Liver (tissue), 9 donors: ENCODE data around the gene SYNPR. TPM values are rescaled to one million over a fixed set of nuclear protein-coding genes. Genes with fewer than 3 reads are reported as not detected.

Experiments used
- DNase-seq: peaks from one replicate; pipeline ENCODE4 v3.0.0-alpha.2; 2017; ENCODE audit warnings: low spot score
- H3K27ac ChIP-seq, 2 donors: one replicate each; pipeline ENCODE4 v1.7.0; 2013; ENCODE audit warnings: inconsistent platforms in 2 of 2, low read length in 2 of 2, control low read depth in 1 of 2, low read depth in 1 of 2, mild to moderate bottlenecking in 1 of 2
- H3K27me3 ChIP-seq, 4 donors: one replicate each; pipeline versions ENCODE4 v1.6.1 to v1.7.0; 2013; ENCODE audit warnings: low read length in 3 of 4, inconsistent platforms in 1 of 4, mild to moderate bottlenecking in 1 of 4, moderate library complexity in 1 of 4; ENCODE audit not compliant: control insufficient read depth in 4 of 4, insufficient read depth in 4 of 4
- H3K36me3 ChIP-seq, 4 donors: one replicate each; pipeline versions ENCODE4 v1.6.1 to v1.7.0; 2013; ENCODE audit warnings: low read length in 3 of 4, mild to moderate bottlenecking in 3 of 4, low read depth in 1 of 4, moderate library complexity in 1 of 4; ENCODE audit not compliant: control insufficient read depth in 4 of 4, insufficient read depth in 3 of 4
- H3K4me1 ChIP-seq, 4 donors: one replicate each; pipeline versions ENCODE4 v1.6.1 to v1.7.0; 2013; ENCODE audit warnings: low read length in 3 of 4, mild to moderate bottlenecking in 3 of 4, moderate library complexity in 1 of 4; ENCODE audit not compliant: control insufficient read depth in 4 of 4, insufficient read depth in 4 of 4
- H3K4me3 ChIP-seq, 3 donors: one replicate each; pipeline versions ENCODE4 v1.6.1 to v1.7.0; 2013; ENCODE audit warnings: low read length in 3 of 3, control low read depth in 1 of 3, low read depth in 1 of 3, mild to moderate bottlenecking in 1 of 3
- H3K9ac ChIP-seq, 2 donors: one replicate each; pipeline ENCODE4 v1.7.0; 2013; ENCODE audit warnings: low read length in 2 of 2, mild to moderate bottlenecking in 2 of 2, moderate library complexity in 2 of 2, control low read depth in 1 of 2, low read depth in 1 of 2
- H3K9me3 ChIP-seq, 4 donors: one replicate each; pipeline versions ENCODE4 v1.6.1 to v1.7.0; 2013; ENCODE audit warnings: low read length in 3 of 4; ENCODE audit not compliant: control insufficient read depth in 4 of 4
- EGR1 ChIP-seq, 2 donors: IDR thresholded peaks; 2 replicates each; pipeline ENCODE4 v1.6.1; 2016 to 2018; ENCODE audit warnings: antibody characterized with exemption in 2 of 2, low read depth in 2 of 2
- FOXA1 ChIP-seq: IDR thresholded peaks from 2 replicates; pipeline ENCODE4 v1.6.1; 2016; ENCODE audit warnings: antibody characterized with exemption
- FOXA2 ChIP-seq: IDR thresholded peaks from 2 replicates; pipeline ENCODE4 v1.6.1; 2016; ENCODE audit warnings: antibody characterized with exemption
- GABPA ChIP-seq, 2 donors: IDR thresholded peaks in 1 of 2; conservative IDR thresholded peaks in 1 of 2; 2 replicates each; pipeline ENCODE4 v1.6.1; 2016; ENCODE audit warnings: antibody characterized with exemption in 2 of 2, mild to moderate bottlenecking in 1 of 2, moderate library complexity in 1 of 2
- HNF4A ChIP-seq, 2 donors: conservative IDR thresholded peaks; 2 replicates each; pipeline ENCODE4 v1.6.1; 2016; ENCODE audit warnings: antibody characterized with exemption in 2 of 2, mild to moderate bottlenecking in 2 of 2
- HNF4G ChIP-seq: IDR thresholded peaks from 2 replicates; pipeline ENCODE4 v1.6.1; 2016; ENCODE audit warnings: antibody characterized with exemption
- JUND ChIP-seq, 2 donors: IDR thresholded peaks; 2 replicates each; pipeline ENCODE4 v1.6.1; 2016; ENCODE audit warnings: antibody characterized with exemption in 2 of 2
- NR2F2 ChIP-seq: IDR thresholded peaks from 2 replicates; pipeline ENCODE4 v1.6.1; 2016; ENCODE audit warnings: antibody characterized with exemption
- RAD21 ChIP-seq, 2 donors: IDR thresholded peaks; 2 replicates each; pipeline ENCODE4 v1.6.1; 2016; ENCODE audit warnings: antibody characterized with exemption in 2 of 2, mild to moderate bottlenecking in 2 of 2
- RXRA ChIP-seq, 2 donors: IDR thresholded peaks; 2 replicates each; pipeline ENCODE4 v1.6.1; 2017 to 2018; ENCODE audit warnings: antibody characterized with exemption in 2 of 2, mild to moderate bottlenecking in 1 of 2
- SP1 ChIP-seq: IDR thresholded peaks from 2 replicates; pipeline ENCODE4 v1.6.1; 2018; ENCODE audit warnings: antibody characterized with exemption, mild to moderate bottlenecking
- TAF1 ChIP-seq: conservative IDR thresholded peaks from 2 replicates; pipeline ENCODE4 v1.6.1; 2016; ENCODE audit warnings: antibody characterized with exemption, mild to moderate bottlenecking
- YY1 ChIP-seq: IDR thresholded peaks from 2 replicates; pipeline ENCODE4 v1.6.1; 2016; ENCODE audit warnings: antibody characterized with exemption, mild to moderate bottlenecking
- WGBS: extraction: QIAGEN DNeasy Blood & Tissue Kit; methylation state at CpG from one replicate; pipeline ENCODE4 v1.1.7; 2013; 5-methylcytosine and 5-hydroxymethylcytosine counted together
- polyA plus RNA-seq, 2 donors: library from polyadenylated mRNA; stranded (reverse) in 1 of 2; unstranded in 1 of 2; fragments of 200-250 nt in 1 of 2; fragments of >200 nt in 1 of 2; fragmentation: Nextera tagmentation in 1 of 2; extraction: Ambion mirVana in 1 of 2; gene quantifications; one replicate each; pipeline versions ENCODE4 v1.2.1 to v1.2.3, GENCODE V29; 2013 to 2015
- total RNA-seq, 2 donors: library from RNA; depleted of rRNA; stranded (reverse); fragments of >200 nt; gene quantifications; one replicate each; pipeline ENCODE4 v1.2.3, GENCODE V29; 2014
- TF ChIP-seq, protein P1 (sequence below): fragments of 150-350 bp; IDR thresholded peaks from 2 replicates; pipeline ENCODE4 v1.5.1; 2017; ENCODE audit warnings: improper control_type of control experiment, low read depth, low read length; ENCODE audit not compliant: missing input control
- TF ChIP-seq, protein P2 (sequence below): IDR thresholded peaks from 2 replicates; pipeline ENCODE4 v1.6.1; 2016; ENCODE audit warnings: antibody characterized with exemption
- TF ChIP-seq, protein P3 (sequence below): IDR thresholded peaks from 2 replicates; pipeline ENCODE4 v1.6.1; 2016; ENCODE audit warnings: antibody characterized with exemption
- TF ChIP-seq, protein P4 (sequence below): IDR thresholded peaks from 2 replicates; pipeline ENCODE4 v1.6.1; 2016; ENCODE audit warnings: antibody characterized with exemption, mild to moderate bottlenecking
- TF ChIP-seq, protein P5 (sequence below): IDR thresholded peaks from 2 replicates; pipeline ENCODE4 v1.6.1; 2016; ENCODE audit warnings: antibody characterized with exemption
- donor health status: healthy.
- donor health status: healthy.
- donor health status: healthy.
- donor health status: healthy.
- donor health status: healthy.

Gene SYNPR
- total and polyA plus RNA-seq, 4 donors = not detected

DNA sequence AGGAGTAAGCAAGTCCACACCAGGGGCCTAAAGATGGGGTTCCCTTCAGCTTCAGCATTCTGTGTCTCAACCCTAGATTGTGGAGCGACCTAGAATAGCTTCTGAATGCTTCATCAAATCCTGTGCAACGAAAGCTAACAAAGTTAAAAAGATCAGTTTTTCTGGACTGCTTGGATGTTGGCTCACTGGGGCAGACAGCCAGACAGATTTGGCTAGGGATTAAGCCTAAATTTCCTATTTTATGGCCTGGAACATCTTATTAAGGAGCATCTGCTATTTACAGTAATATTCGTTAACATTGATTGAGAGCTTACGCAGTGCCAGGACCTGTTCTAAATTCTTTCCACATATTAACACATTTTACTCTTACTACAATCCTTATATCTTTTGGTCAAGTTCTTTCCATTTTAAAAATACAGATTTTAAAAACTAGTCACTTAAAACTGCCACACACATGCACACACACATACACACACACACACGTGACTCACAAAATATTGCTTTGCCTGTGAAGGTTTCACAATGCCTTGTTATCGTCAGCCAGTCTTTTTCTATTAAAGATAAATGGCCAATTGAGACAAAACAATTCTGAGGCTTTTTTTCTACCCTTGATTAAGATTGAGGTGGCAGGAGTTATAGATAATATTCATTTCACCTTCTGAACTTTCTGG, 201.0 kb downstream of the SYNPR start:
- no peak for DNase-seq
- no peaks in the 10 kb centered on the region for H3K9me3 ChIP-seq
- 76% methylated on average over 6 of the region's 6 CpGs for WGBS
- no peak overlapping the region for H3K27ac ChIP-seq
- H3K27me3 ChIP-seq = peaks cover 0 to 2% (median 0%) of the 10 kb centered on the region in 4 donors
- TF ChIP-seq TAF1 (no peak), FOXA1 (no peak), HNF4A (conservative IDR thresholded peaks at IDR 0.05) (no peak), RXRA (IDR thresholded peaks at IDR 0.05) (no peak), RAD21 (IDR thresholded peaks at IDR 0.05) (no peak), HNF4G (no peak), EGR1 (IDR thresholded peaks at IDR 0.05; ENCODE audit: low read depth in 2 of 2) (no peak), FOXA2 (no peak), NR2F2 (no peak), SP1 (no peak), YY1 (no peak), GABPA (IDR thresholded peaks at IDR 0.05 in 1 of 2, conservative IDR thresholded peaks at IDR 0.05 in 1 of 2) (no peak), JUND (IDR thresholded peaks at IDR 0.05) (no peak)
- TF ChIP-seq, protein P1, sequence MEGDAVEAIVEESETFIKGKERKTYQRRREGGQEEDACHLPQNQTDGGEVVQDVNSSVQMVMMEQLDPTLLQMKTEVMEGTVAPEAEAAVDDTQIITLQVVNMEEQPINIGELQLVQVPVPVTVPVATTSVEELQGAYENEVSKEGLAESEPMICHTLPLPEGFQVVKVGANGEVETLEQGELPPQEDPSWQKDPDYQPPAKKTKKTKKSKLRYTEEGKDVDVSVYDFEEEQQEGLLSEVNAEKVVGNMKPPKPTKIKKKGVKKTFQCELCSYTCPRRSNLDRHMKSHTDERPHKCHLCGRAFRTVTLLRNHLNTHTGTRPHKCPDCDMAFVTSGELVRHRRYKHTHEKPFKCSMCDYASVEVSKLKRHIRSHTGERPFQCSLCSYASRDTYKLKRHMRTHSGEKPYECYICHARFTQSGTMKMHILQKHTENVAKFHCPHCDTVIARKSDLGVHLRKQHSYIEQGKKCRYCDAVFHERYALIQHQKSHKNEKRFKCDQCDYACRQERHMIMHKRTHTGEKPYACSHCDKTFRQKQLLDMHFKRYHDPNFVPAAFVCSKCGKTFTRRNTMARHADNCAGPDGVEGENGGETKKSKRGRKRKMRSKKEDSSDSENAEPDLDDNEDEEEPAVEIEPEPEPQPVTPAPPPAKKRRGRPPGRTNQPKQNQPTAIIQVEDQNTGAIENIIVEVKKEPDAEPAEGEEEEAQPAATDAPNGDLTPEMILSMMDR = no peak
- TF ChIP-seq, protein P2, sequence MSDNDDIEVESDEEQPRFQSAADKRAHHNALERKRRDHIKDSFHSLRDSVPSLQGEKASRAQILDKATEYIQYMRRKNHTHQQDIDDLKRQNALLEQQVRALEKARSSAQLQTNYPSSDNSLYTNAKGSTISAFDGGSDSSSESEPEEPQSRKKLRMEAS = no peak
- TF ChIP-seq, protein P3, sequence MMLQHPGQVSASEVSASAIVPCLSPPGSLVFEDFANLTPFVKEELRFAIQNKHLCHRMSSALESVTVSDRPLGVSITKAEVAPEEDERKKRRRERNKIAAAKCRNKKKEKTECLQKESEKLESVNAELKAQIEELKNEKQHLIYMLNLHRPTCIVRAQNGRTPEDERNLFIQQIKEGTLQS = no peak
- TF ChIP-seq, protein P4, sequence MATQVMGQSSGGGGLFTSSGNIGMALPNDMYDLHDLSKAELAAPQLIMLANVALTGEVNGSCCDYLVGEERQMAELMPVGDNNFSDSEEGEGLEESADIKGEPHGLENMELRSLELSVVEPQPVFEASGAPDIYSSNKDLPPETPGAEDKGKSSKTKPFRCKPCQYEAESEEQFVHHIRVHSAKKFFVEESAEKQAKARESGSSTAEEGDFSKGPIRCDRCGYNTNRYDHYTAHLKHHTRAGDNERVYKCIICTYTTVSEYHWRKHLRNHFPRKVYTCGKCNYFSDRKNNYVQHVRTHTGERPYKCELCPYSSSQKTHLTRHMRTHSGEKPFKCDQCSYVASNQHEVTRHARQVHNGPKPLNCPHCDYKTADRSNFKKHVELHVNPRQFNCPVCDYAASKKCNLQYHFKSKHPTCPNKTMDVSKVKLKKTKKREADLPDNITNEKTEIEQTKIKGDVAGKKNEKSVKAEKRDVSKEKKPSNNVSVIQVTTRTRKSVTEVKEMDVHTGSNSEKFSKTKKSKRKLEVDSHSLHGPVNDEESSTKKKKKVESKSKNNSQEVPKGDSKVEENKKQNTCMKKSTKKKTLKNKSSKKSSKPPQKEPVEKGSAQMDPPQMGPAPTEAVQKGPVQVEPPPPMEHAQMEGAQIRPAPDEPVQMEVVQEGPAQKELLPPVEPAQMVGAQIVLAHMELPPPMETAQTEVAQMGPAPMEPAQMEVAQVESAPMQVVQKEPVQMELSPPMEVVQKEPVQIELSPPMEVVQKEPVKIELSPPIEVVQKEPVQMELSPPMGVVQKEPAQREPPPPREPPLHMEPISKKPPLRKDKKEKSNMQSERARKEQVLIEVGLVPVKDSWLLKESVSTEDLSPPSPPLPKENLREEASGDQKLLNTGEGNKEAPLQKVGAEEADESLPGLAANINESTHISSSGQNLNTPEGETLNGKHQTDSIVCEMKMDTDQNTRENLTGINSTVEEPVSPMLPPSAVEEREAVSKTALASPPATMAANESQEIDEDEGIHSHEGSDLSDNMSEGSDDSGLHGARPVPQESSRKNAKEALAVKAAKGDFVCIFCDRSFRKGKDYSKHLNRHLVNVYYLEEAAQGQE = no peak
- TF ChIP-seq, protein P5, sequence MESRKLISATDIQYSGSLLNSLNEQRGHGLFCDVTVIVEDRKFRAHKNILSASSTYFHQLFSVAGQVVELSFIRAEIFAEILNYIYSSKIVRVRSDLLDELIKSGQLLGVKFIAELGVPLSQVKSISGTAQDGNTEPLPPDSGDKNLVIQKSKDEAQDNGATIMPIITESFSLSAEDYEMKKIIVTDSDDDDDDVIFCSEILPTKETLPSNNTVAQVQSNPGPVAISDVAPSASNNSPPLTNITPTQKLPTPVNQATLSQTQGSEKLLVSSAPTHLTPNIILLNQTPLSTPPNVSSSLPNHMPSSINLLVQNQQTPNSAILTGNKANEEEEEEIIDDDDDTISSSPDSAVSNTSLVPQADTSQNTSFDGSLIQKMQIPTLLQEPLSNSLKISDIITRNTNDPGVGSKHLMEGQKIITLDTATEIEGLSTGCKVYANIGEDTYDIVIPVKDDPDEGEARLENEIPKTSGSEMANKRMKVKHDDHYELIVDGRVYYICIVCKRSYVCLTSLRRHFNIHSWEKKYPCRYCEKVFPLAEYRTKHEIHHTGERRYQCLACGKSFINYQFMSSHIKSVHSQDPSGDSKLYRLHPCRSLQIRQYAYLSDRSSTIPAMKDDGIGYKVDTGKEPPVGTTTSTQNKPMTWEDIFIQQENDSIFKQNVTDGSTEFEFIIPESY = no peak
- no peaks in the 10 kb centered on the region for H3K36me3 ChIP-seq
- H3K4me3 ChIP-seq = no peak overlapping the region
- no peak overlapping the region for H3K9ac ChIP-seq
- H3K4me1 ChIP-seq = no peaks in the 10 kb centered on the region
